ENCODE measurements around the gene SARNP.
A peak's percentile ranks its signal among the peaks of the same experiment; 100 is the strongest.

SARNP gene

GRCh38 chr12:55738123-55739024 is 79.2 kb downstream of the SARNP start:
- peak overlapping the region; percentile 59 for H3K4me3 ChIP-seq (ENCODE audit: low read depth, low read length)
- peak; percentile 77 for TF ChIP-seq CTCF (IDR thresholded peaks at IDR 0.05; ENCODE audit: control insufficient read depth, extremely low read depth, insufficient read depth)

GRCh38 chr12:55737581-55738122 is 79.9 kb downstream of the SARNP start:
- TF ChIP-seq CTCF (IDR thresholded peaks at IDR 0.05; ENCODE audit: control insufficient read depth, extremely low read depth, insufficient read depth): no peak
- H3K4me3 ChIP-seq (ENCODE audit: low read depth, low read length): no peak overlapping the region
- no peak for DNase-seq (ENCODE audit: low read depth)

More at GRCh38 chr12:55738123-55739024, 79.2 kb downstream of the SARNP start:
- DNase-seq (ENCODE audit: low read depth): no peak

- DNase-seq (ENCODE audit: low read depth): no peak
- H3K4me3 ChIP-seq (ENCODE audit: low read depth, low read length): no peak overlapping the region
- TF ChIP-seq CTCF (IDR thresholded peaks at IDR 0.05; ENCODE audit: control insufficient read depth, extremely low read depth, insufficient read depth): peak; percentile 50
These were observed 80.5 kb downstream of the SARNP start for GRCh38 chr12:55736780-55737580.

GRCh38 chr12:55736076-55736475 is 81.4 kb downstream of the SARNP start:
- TF ChIP-seq CTCF (IDR thresholded peaks at IDR 0.05; ENCODE audit: control insufficient read depth, extremely low read depth, insufficient read depth): no peak
- no peak overlapping the region for H3K4me3 ChIP-seq (ENCODE audit: low read depth, low read length)

GRCh38 chr12:55734595-55734994 is 82.9 kb downstream of the SARNP start:
- DNase-seq (ENCODE audit: low read depth): no peak
- TF ChIP-seq CTCF (IDR thresholded peaks at IDR 0.05; ENCODE audit: control insufficient read depth, extremely low read depth, insufficient read depth): no peak

More at GRCh38 chr12:55736076-55736475, 81.4 kb downstream of the SARNP start:
- no peak for DNase-seq (ENCODE audit: low read depth)

GRCh38 chr12:55733858-55734257 is 83.7 kb downstream of the SARNP start:
- TF ChIP-seq CTCF (IDR thresholded peaks at IDR 0.05; ENCODE audit: control insufficient read depth, extremely low read depth, insufficient read depth): no peak
- no peak for DNase-seq (ENCODE audit: low read depth)
- no peak overlapping the region for H3K4me3 ChIP-seq (ENCODE audit: low read depth, low read length)

More at GRCh38 chr12:55734595-55734994, 82.9 kb downstream of the SARNP start:
- no peak overlapping the region for H3K4me3 ChIP-seq (ENCODE audit: low read depth, low read length)

All from LNCaP clone FGC (cell line).